Neural crest cell (in vitro differentiated cells): Measurements from ENCODE around the gene FZR1. TPM values are rescaled to one million over a fixed set of nuclear protein-coding genes. Genes with fewer than 3 reads are reported as not detected.

Experiments used
- DNase-seq: peaks from one replicate; pipeline ENCODE4 v3.0.0; 2021; ENCODE audit warnings: low read depth, mixed read lengths, low spot score
- H3K27ac Mint-ChIP-seq: one replicate; pipeline ENCODE4 v1.8.0; 2021; ENCODE audit warnings: mild to moderate bottlenecking, mixed read lengths; ENCODE audit not compliant: unreplicated experiment
- H3K27me3 Mint-ChIP-seq: 2 replicates; pipeline ENCODE4 v1.8.0; 2021; ENCODE audit warnings: low read depth, mild to moderate bottlenecking, mixed read lengths
- H3K36me3 Mint-ChIP-seq: 2 replicates; pipeline ENCODE4 v1.8.0; 2021; ENCODE audit warnings: low read depth, mild to moderate bottlenecking, mixed read lengths
- H3K4me1 Mint-ChIP-seq: 2 replicates; pipeline ENCODE4 v1.8.0; 2021; ENCODE audit warnings: mixed read lengths
- H3K4me3 Mint-ChIP-seq: one replicate; pipeline ENCODE4 v1.8.0; 2021; ENCODE audit warnings: mild to moderate bottlenecking, mixed read lengths
- H3K9me3 Mint-ChIP-seq: 2 replicates; pipeline ENCODE4 v1.8.0; 2021; ENCODE audit warnings: mixed read lengths
- total RNA-seq: library from RNA; stranded (reverse); gene quantifications from 2 replicates; pipeline ENCODE4 v1.2.1, GENCODE V29; 2021
- TF ChIP-seq, protein P1 (sequence below): fragments of 200-600 bp; sonication (generic); conservative IDR thresholded peaks from 2 replicates; pipeline ENCODE4 v1.5.0; 2021; ENCODE audit warnings: antibody characterized with exemption, mild to moderate bottlenecking

FZR1 gene
- total RNA-seq, 1 donor from 2014 or later = 67.8 TPM

DNA sequence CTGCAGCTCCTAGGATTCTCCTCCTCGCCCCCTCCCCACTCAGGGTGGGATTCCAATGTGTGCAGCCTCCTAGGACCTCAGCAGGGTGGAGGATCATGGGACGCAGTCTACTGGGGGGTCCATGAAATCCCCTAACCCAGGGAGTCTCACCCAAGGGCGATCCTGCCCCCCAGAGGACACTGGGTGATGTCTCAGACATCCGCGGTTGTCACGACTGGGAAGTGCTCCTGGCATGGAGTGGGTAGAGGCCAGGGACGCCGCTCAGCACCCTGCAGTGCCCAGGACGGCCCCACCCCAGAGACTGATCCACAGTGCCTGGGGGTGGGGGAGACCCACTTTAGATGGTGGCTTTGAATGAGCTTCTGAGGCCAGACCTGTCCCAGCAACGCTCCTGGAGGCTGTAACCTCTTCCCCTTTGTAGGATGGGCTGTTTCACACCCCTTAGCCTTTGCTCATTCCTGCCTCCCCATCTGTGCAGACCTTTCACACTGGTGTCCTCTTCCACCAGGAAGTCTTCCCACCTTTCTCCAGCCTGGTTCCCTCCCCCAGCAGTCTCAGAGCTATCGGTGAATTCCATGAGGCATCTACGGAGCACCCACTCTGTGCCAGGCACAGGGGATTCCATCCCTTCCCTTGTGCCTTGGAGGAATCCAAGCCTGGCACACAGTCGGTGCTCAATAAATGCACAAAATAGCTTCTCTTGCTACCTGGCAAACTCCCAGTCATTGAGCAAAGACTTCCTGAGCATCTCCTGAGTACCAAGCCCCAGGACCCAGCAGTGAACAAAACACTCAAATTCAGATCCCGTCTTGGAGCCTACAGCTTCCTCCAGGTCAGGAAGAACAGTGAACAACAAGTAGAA is 36.2 kb upstream of the FZR1 start:
- peaks cover 75% of the 10 kb centered on the region for H3K27me3 Mint-ChIP-seq
- peaks cover 4% of the 10 kb centered on the region for H3K9me3 Mint-ChIP-seq
- TF ChIP-seq, protein P1, sequence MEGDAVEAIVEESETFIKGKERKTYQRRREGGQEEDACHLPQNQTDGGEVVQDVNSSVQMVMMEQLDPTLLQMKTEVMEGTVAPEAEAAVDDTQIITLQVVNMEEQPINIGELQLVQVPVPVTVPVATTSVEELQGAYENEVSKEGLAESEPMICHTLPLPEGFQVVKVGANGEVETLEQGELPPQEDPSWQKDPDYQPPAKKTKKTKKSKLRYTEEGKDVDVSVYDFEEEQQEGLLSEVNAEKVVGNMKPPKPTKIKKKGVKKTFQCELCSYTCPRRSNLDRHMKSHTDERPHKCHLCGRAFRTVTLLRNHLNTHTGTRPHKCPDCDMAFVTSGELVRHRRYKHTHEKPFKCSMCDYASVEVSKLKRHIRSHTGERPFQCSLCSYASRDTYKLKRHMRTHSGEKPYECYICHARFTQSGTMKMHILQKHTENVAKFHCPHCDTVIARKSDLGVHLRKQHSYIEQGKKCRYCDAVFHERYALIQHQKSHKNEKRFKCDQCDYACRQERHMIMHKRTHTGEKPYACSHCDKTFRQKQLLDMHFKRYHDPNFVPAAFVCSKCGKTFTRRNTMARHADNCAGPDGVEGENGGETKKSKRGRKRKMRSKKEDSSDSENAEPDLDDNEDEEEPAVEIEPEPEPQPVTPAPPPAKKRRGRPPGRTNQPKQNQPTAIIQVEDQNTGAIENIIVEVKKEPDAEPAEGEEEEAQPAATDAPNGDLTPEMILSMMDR = no peak
- H3K36me3 Mint-ChIP-seq = no peaks in the 10 kb centered on the region
- no peak for DNase-seq
- peak overlapping the region; percentile 41 for H3K4me3 Mint-ChIP-seq
- no peak overlapping the region for H3K27ac Mint-ChIP-seq
- H3K4me1 Mint-ChIP-seq = no peaks in the 10 kb centered on the region

DNA sequence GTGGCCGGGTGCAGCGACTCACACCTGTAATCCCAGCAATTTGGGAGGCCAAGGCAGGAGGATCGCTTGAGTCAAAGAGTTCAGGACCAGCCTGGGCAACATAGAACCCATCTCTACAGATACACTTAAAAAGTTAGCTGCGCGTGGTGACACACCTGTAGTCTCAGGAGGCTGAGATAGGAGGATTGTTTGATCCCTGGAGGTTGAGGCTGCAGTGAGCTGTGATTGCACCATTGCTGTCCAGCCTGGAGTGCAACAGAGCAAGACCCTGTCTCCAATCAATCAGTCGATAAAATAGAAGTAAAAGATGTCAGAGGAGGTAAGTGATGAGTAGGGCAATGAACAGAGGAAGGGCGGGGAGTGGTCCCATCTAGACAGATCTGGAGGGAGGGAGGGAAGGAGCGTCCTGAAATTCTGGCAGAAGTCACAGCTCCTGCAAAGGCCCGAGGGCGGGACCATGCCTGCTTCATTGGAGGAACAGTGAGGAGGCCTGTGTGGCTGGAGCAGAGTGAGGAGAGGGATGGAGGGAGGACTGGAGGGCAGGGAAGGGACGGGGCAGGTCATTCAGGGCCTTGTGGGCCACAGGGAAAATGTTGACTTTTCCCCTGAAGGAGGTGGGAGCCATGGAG is 35.5 kb upstream of the FZR1 start:
- H3K4me3 Mint-ChIP-seq = no peak overlapping the region
- H3K36me3 Mint-ChIP-seq = no peaks in the 10 kb centered on the region
- TF ChIP-seq, protein P1 = no peak
- peaks cover 68% of the 10 kb centered on the region for H3K27me3 Mint-ChIP-seq
- peaks cover 4% of the 10 kb centered on the region for H3K9me3 Mint-ChIP-seq
- H3K27ac Mint-ChIP-seq = no peak overlapping the region
- no peak for DNase-seq
- no peaks in the 10 kb centered on the region for H3K4me1 Mint-ChIP-seq

DNA sequence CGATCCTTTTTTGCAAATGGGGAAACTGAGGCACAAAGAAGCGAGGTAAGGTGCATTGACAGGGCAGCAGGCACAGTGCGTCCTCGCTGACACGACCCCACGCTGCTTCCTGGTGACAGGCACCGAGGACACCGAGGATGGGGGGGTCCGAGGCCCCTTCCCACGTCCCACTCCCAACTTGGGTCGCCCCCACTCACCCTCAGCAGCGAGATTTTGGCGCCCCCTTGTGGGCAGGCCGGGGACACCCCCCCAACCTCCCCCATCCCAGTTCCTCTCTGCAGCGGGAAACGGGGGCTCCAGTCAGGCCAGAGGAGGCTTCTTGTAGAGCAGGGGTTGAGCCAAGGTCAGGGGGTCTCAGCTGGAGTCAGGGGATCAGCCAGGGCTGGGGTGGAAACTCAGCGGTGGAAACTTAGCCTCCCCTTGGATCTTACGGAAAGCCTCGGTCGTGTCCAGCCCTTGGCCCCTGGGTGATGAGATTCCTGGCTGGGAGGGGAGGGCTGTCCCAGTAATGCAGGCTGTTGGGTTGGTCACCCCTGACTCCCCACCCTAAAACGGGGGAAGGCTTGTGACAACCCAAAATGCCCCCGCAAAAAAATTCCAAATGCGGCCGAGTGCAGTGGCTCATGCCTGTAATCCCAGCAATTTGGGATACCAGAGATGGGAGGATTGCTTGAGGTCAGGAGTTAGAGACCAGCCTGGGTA is 34.0 kb upstream of the FZR1 start:
- Mint-ChIP-seq H3K4me3 (no peak overlapping the region), H3K9me3 (peaks cover 4% of the 10 kb centered on the region), H3K4me1 (no peaks in the 10 kb centered on the region), H3K27ac (no peak overlapping the region), H3K27me3 (peaks cover 54% of the 10 kb centered on the region), H3K36me3 (no peaks in the 10 kb centered on the region)
- TF ChIP-seq, protein P1 = peak; percentile 73
- peak; percentile 50 for DNase-seq

DNA sequence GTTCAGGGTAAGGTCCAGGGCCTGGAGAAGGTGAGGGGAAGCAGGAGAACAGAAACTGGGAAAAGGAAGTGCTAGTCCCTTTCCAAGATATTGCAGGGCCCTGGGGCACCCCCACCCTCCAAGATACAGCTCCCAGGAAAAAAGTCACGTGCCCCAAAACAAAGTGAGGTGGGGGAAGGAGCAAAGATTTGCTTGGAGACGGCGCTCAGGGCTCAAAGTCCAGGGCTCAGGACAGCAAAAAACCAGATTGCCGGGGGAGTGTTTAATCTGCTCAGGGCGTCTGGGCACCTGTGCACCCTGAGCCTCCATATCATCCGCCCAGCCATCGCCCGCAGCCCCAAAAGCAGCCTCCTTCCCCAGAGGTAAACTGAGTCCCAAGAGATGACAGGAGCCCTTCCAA is 32.1 kb upstream of the FZR1 start:
- no peaks in the 10 kb centered on the region for H3K9me3 Mint-ChIP-seq
- no peak overlapping the region for H3K27ac Mint-ChIP-seq
- no peaks in the 10 kb centered on the region for H3K4me1 Mint-ChIP-seq
- no peak for DNase-seq
- H3K4me3 Mint-ChIP-seq = no peak overlapping the region
- TF ChIP-seq, protein P1 = no peak
- H3K36me3 Mint-ChIP-seq = no peaks in the 10 kb centered on the region
- peaks cover 44% of the 10 kb centered on the region for H3K27me3 Mint-ChIP-seq

DNA sequence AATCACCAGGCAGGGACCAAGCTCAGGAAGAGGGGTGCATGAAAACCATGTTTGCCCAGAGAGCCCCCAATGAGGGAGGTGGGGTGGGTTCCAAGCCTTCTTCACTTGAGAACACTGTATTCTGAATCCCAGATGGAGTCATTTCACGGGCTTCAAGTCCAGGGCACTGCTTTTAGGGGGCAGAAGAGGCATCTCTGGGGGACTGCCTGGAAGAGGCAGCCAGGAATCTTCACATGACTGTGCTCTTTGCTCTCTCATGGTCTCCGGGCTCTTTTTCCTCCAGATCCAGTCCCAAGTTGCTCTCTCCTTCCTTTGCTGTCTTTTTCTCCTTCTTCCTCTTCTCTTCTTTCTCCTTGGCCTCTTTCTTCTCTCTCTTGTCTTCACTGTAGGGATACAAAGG is 31.5 kb upstream of the FZR1 start:
- H3K9me3 Mint-ChIP-seq = no peaks in the 10 kb centered on the region
- no peaks in the 10 kb centered on the region for H3K4me1 Mint-ChIP-seq
- DNase-seq = no peak

More for the DNA sequence above, 31.5 kb upstream of the FZR1 start:
- Mint-ChIP-seq H3K4me3 (no peak overlapping the region), H3K36me3 (no peaks in the 10 kb centered on the region), H3K27ac (no peak overlapping the region), H3K27me3 (peaks cover 38% of the 10 kb centered on the region)
- TF ChIP-seq, protein P1 = no peak
